ENCODE measurements around the gene CRIP2. TPM values are rescaled to one million over a fixed set of nuclear protein-coding genes. Genes with fewer than 3 reads are reported as not detected.

CRIP2 gene
- total and polyA plus RNA-seq, 9 of the 15 experiments (the other 6 are each of a cell fraction or from before 2014, with no cell fraction given): 0.18 to 2.0 (median 0.69) TPM; not detected in 1

GRCh38 chr14:105489542-105490266 lies 15.1 kb downstream of the CRIP2 start (continued):
- TF ChIP-seq YY1 (IDR thresholded peaks at IDR 0.05; ENCODE audit: borderline replicate concordance in 1 of 3, control insufficient read depth in 1 of 3, extremely low read depth in 1 of 3, insufficient read depth in 3 of 3, insufficient read length in 1 of 3, insufficient replicate concordance in 2 of 3, low read depth in 1 of 3, low read length in 2 of 3): peak; percentile 10 to 59 (median 38)
- no peak for TF ChIP-seq FOXK1 (CRISPR knock-in tag; IDR thresholded peaks at IDR 0.05; ENCODE audit: borderline replicate concordance)
- TF ChIP-seq, protein P1, sequence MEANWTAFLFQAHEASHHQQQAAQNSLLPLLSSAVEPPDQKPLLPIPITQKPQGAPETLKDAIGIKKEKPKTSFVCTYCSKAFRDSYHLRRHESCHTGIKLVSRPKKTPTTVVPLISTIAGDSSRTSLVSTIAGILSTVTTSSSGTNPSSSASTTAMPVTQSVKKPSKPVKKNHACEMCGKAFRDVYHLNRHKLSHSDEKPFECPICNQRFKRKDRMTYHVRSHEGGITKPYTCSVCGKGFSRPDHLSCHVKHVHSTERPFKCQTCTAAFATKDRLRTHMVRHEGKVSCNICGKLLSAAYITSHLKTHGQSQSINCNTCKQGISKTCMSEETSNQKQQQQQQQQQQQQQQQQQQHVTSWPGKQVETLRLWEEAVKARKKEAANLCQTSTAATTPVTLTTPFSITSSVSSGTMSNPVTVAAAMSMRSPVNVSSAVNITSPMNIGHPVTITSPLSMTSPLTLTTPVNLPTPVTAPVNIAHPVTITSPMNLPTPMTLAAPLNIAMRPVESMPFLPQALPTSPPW (CRISPR knock-in tag; IDR thresholded peaks at IDR 0.05): peak; percentile 75
- no peak for TF ChIP-seq ZBTB49 (CRISPR knock-in tag; IDR thresholded peaks at IDR 0.05; ENCODE audit: borderline replicate concordance)
- TF ChIP-seq ZNF740 (CRISPR knock-in tag; IDR thresholded peaks at IDR 0.05): no peak; the same call in 1 of the 2 replicates
- TF ChIP-seq ZNF740 (tag; IDR thresholded peaks at IDR 0.05): peak in 1 of 2 experiments; percentile 78; a peak in 2 of 4 replicates
- TF ChIP-seq TAF15 (IDR thresholded peaks at IDR 0.05; ENCODE audit: low read depth, low read length): no peak
- 0 out of 2 replicates have a peak, but pooled peaks have one; percentile 61 for TF ChIP-seq NBN (IDR thresholded peaks at IDR 0.05; ENCODE audit: low read depth)
- TF ChIP-seq HOXB6 (CRISPR knock-in tag; IDR thresholded peaks at IDR 0.05; ENCODE audit: borderline replicate concordance): no peak
- no peak for TF ChIP-seq ZNF324 (CRISPR knock-in tag; IDR thresholded peaks at IDR 0.05)
- peak; percentile 29 for TF ChIP-seq KDM5B (IDR thresholded peaks at IDR 0.05; ENCODE audit: insufficient replicate concordance, low read depth, low read length)
- no peak for TF ChIP-seq ZNF76 (CRISPR knock-in tag; IDR thresholded peaks at IDR 0.05; ENCODE audit: borderline replicate concordance)
- TF ChIP-seq ZNF583 (CRISPR knock-in tag; IDR thresholded peaks at IDR 0.05): no peak
- TF ChIP-seq ZNF347 (CRISPR knock-in tag; IDR thresholded peaks at IDR 0.05; ENCODE audit: low read depth): no peak
- TF ChIP-seq HDAC2 (IDR thresholded peaks at IDR 0.05): 0 out of 2 replicates have a peak, but pooled peaks have one; percentile 51
- no peak for TF ChIP-seq THRB (CRISPR knock-in tag; conservative IDR thresholded peaks at IDR 0.05)
- TF ChIP-seq ZNF134 (CRISPR knock-in tag; conservative IDR thresholded peaks at IDR 0.05): no peak
- TF ChIP-seq RAD21 (CRISPR knock-in tag; conservative IDR thresholded peaks at IDR 0.05 in 1 of 2, IDR thresholded peaks at IDR 0.05 in 1 of 2): peak; percentile 35 to 40
